H1 (cell line): ENCODE data around the gene PGAP3. TPM values are rescaled to one million over a fixed set of nuclear protein-coding genes. Genes with fewer than 3 reads are reported as not detected.

Source experiments
- CTCF ChIA-PET: fragments of 300-600 bp; sonication (Branson Sonifier 250); formaldehyde crosslinking; loops from one replicate; lab custom pipeline; 2021; ENCODE audit not compliant: partially characterized antibody; lab: Charles Lee
- POLR2A ChIA-PET: fragments of 300-600 bp; sonication (Branson Sonifier 250); formaldehyde crosslinking; loops from one replicate; lab custom pipeline; 2021; ENCODE audit warnings: inconsistent platforms; ENCODE audit not compliant: partially characterized antibody; lab: Charles Lee
- DNase-seq, 2 experiments: peaks; one replicate each; pipeline versions ENCODE4 v3.0.0 to v3.0.0-alpha.2; 2010 to 2022; ENCODE audit warnings: low spot score in 2 of 2, low read depth in 1 of 2, mixed read lengths in 1 of 2
- FAIRE-seq: peaks from 2 replicates; lab custom pipeline; 2011; peaks lifted over from hg19 to GRCh38; lab: Jason Lieb, UNC
- H2AFZ ChIP-seq: 2 replicates; pipeline ENCODE4 v1.8.1; 2012; ENCODE audit warnings: low read length, inconsistent platforms
- H2AK5ac ChIP-seq: 2 replicates; pipeline ENCODE4 v1.6.1; 2013; ENCODE audit warnings: low read depth, low read length
- H2BK120ac ChIP-seq: replicated peaks from 2 replicates; pipeline ENCODE3; 2013; ENCODE audit warnings: low read depth, low read length, inconsistent platforms
- H2BK12ac ChIP-seq: 2 replicates; pipeline ENCODE4 v1.6.1; 2013; ENCODE audit warnings: low read depth, low read length
- H2BK15ac ChIP-seq: 2 replicates; pipeline ENCODE4 v1.6.1; 2013; ENCODE audit warnings: low read length
- H2BK20ac ChIP-seq: 2 replicates; pipeline ENCODE4 v1.6.1; 2013; ENCODE audit warnings: low read length
- H2BK5ac ChIP-seq: 2 replicates; pipeline ENCODE4 v1.6.1; 2013; ENCODE audit warnings: low read depth, low read length
- H3K14ac ChIP-seq: 2 replicates; pipeline ENCODE4 v1.6.1; 2013; ENCODE audit warnings: inconsistent platforms; ENCODE audit not compliant: insufficient read length
- H3K18ac ChIP-seq: 2 replicates; pipeline ENCODE4 v1.6.1; 2013; ENCODE audit warnings: low read length; ENCODE audit errors: extremely low read depth
- H3K23ac ChIP-seq: 2 replicates; pipeline ENCODE4 v1.6.1; 2013; ENCODE audit warnings: inconsistent platforms; ENCODE audit not compliant: insufficient read length
- H3K23me2 ChIP-seq: 2 replicates; pipeline ENCODE4 v1.6.1; 2013; ENCODE audit warnings: low read depth, low read length
- H3K27ac ChIP-seq: 2 replicates; pipeline ENCODE4 v1.6.1; 2011; ENCODE audit warnings: low read depth, low read length, inconsistent platforms
- H3K27me3 ChIP-seq, 4 experiments: replicated peaks in 1 of 4; 1 replicate in 1 of 4; 2 replicates in 3 of 4; pipeline versions ENCODE4 v1.6.1 to v1.8.1; 2011 to 2013; ENCODE audit warnings: low read length in 3 of 4, mild to moderate bottlenecking in 3 of 4, inconsistent platforms in 2 of 4, mixed read lengths in 2 of 4, moderate library complexity in 1 of 4; ENCODE audit not compliant: control insufficient read depth in 3 of 4, insufficient read depth in 3 of 4; ENCODE audit errors: extremely low read depth in 1 of 4
- H3K36me3 ChIP-seq, 4 experiments: 2 replicates each; pipeline versions ENCODE4 v1.6.1 to v1.8.1; 2011 to 2013; ENCODE audit warnings: mild to moderate bottlenecking in 4 of 4, low read length in 3 of 4, moderate library complexity in 2 of 4, control low read depth in 1 of 4, inconsistent platforms in 1 of 4; ENCODE audit not compliant: insufficient read depth in 4 of 4, control insufficient read depth in 2 of 4
- H3K4ac ChIP-seq: replicated peaks from 2 replicates; pipeline ENCODE3; 2013; ENCODE audit warnings: low read length, low read depth, mixed read lengths, inconsistent platforms; ENCODE audit not compliant: insufficient read length
- H3K4me1 ChIP-seq, 4 experiments: replicated peaks in 1 of 4; 1 replicate in 1 of 4; 2 replicates in 3 of 4; pipeline versions ENCODE4 v1.6.1 to v1.8.1; 2011 to 2013; ENCODE audit warnings: low read length in 3 of 4, inconsistent platforms in 2 of 4, mixed read lengths in 1 of 4; ENCODE audit not compliant: insufficient read depth in 4 of 4, control insufficient read depth in 3 of 4
- H3K4me2 ChIP-seq, 2 experiments: 2 replicates each; pipeline versions ENCODE4 v1.6.1 to v1.8.1; 2011 to 2013; ENCODE audit warnings: low read depth in 2 of 2, low read length in 2 of 2, control low read depth in 1 of 2, inconsistent platforms in 1 of 2, mild to moderate bottlenecking in 1 of 2; ENCODE audit not compliant: insufficient read depth in 1 of 2
- H3K4me3 ChIP-seq, 4 experiments: fragments of 200-600, 300-600 bp in 1 of 4; sonication (generic), shearing (Covaris generic), sonication (Bioruptor Twin) in 1 of 4; 2 replicates each; pipeline versions ENCODE4 v1.5.1 to v1.8.1; 2011 to 2016; ENCODE audit warnings: low read length in 4 of 4, low read depth in 3 of 4, control low read depth in 2 of 4, inconsistent platforms in 2 of 4, mild to moderate bottlenecking in 2 of 4, mixed read lengths in 1 of 4, moderate library complexity in 1 of 4; ENCODE audit not compliant: insufficient read depth in 2 of 4; ENCODE audit errors: extremely low read depth in 1 of 4
- H3K56ac ChIP-seq: replicated peaks from 2 replicates; pipeline ENCODE3; 2013; ENCODE audit warnings: low read depth, mild to moderate bottlenecking, mixed read lengths, low read length, inconsistent platforms; ENCODE audit not compliant: insufficient read length
- H3K79me1 ChIP-seq: 2 replicates; pipeline ENCODE4 v1.6.1; 2013; ENCODE audit warnings: low read depth, low read length, control low read depth
- H3K79me2 ChIP-seq, 2 experiments: 2 replicates each; pipeline versions ENCODE4 v1.6.1 to v1.8.1; 2012 to 2013; ENCODE audit warnings: low read length in 2 of 2, mild to moderate bottlenecking in 2 of 2, inconsistent platforms in 1 of 2; ENCODE audit not compliant: insufficient read depth in 2 of 2, control insufficient read depth in 1 of 2
- H3K9ac ChIP-seq, 4 experiments: replicated peaks in 1 of 4; 1 replicate in 1 of 4; 2 replicates in 3 of 4; pipeline versions ENCODE4 v1.6.1 to v1.8.1; 2011 to 2013; ENCODE audit warnings: low read depth in 3 of 4, low read length in 3 of 4, control low read depth in 2 of 4, mild to moderate bottlenecking in 2 of 4, moderate library complexity in 2 of 4, inconsistent platforms in 1 of 4; ENCODE audit errors: extremely low read depth in 1 of 4
- H3K9me3 ChIP-seq, 2 experiments: 2 replicates each; pipeline versions ENCODE4 v1.6.1 to v1.8.1; 2012 to 2013; ENCODE audit warnings: mild to moderate bottlenecking in 2 of 2, moderate library complexity in 2 of 2, control low read depth in 1 of 2, inconsistent platforms in 1 of 2, low read depth in 1 of 2, low read length in 1 of 2, mixed read lengths in 1 of 2; ENCODE audit not compliant: insufficient read depth in 2 of 2
- H4K20me1 ChIP-seq, 2 experiments: replicated peaks in 1 of 2; 2 replicates each; pipeline versions ENCODE3 to v1.8.1; 2011 to 2013; ENCODE audit warnings: inconsistent platforms in 2 of 2, low read length in 2 of 2, mild to moderate bottlenecking in 1 of 2; ENCODE audit not compliant: insufficient read depth in 2 of 2, control insufficient read depth in 1 of 2
- H4K5ac ChIP-seq: 2 replicates; pipeline ENCODE4 v1.6.1; 2013; ENCODE audit warnings: low read length, low read depth, mixed read lengths, inconsistent platforms; ENCODE audit not compliant: insufficient read length
- H4K8ac ChIP-seq: 2 replicates; pipeline ENCODE4 v1.8.0; 2013; ENCODE audit warnings: mild to moderate bottlenecking, moderate library complexity, low read length, inconsistent platforms; ENCODE audit not compliant: insufficient read depth; ENCODE audit errors: extremely low read depth
- H4K91ac ChIP-seq: replicated peaks from 2 replicates; pipeline ENCODE3; 2013; ENCODE audit warnings: low read length, mixed read lengths, inconsistent platforms; ENCODE audit not compliant: insufficient read length
- BCL11A ChIP-seq, 2 experiments: IDR thresholded peaks; one replicate each; pipeline ENCODE4 v1.6.1; 2011; ENCODE audit warnings: low read depth in 2 of 2, low read length in 2 of 2, mild to moderate bottlenecking in 2 of 2
- GABPA ChIP-seq: IDR thresholded peaks from 2 replicates; pipeline ENCODE4 v1.6.1; 2011; ENCODE audit warnings: mild to moderate bottlenecking, low read length, moderate library complexity, borderline replicate concordance; ENCODE audit not compliant: insufficient read depth
- GTF2F1 ChIP-seq: IDR thresholded peaks from 2 replicates; pipeline ENCODE4 v1.6.1; 2012; ENCODE audit warnings: low read depth, low read length, improper control_type of control experiment, borderline replicate concordance
- HDAC2 ChIP-seq, 2 experiments: fragments of 300-600 bp in 1 of 2; sonication (generic) in 1 of 2; IDR thresholded peaks; 2 replicates each; pipeline ENCODE4 v1.6.1; 2011 to 2012; ENCODE audit warnings: low read depth in 2 of 2, low read length in 2 of 2, mild to moderate bottlenecking in 2 of 2, moderate library complexity in 2 of 2, borderline replicate concordance in 1 of 2, inconsistent platforms in 1 of 2
- JUN ChIP-seq: IDR thresholded peaks from 2 replicates; pipeline ENCODE4 v1.6.1; 2011; ENCODE audit warnings: low read depth, mild to moderate bottlenecking, improper control_type of control experiment, low read length
- RXRA ChIP-seq: IDR thresholded peaks from 2 replicates; pipeline ENCODE4 v1.6.1; 2011; ENCODE audit warnings: low read depth, mild to moderate bottlenecking, low read length, moderate library complexity; ENCODE audit not compliant: insufficient read depth
- SIN3A ChIP-seq, 2 experiments: IDR thresholded peaks in 1 of 2; conservative IDR thresholded peaks in 1 of 2; 2 replicates each; pipeline ENCODE4 v1.6.1; 2011 to 2012; ENCODE audit warnings: low read length in 2 of 2, improper control_type of control experiment in 1 of 2, low read depth in 1 of 2, mild to moderate bottlenecking in 1 of 2
- TCF12 ChIP-seq: IDR thresholded peaks from 2 replicates; pipeline ENCODE4 v1.6.1; 2011; ENCODE audit warnings: low read depth, mild to moderate bottlenecking, low read length
- TEAD4 ChIP-seq: IDR thresholded peaks from 2 replicates; pipeline ENCODE4 v1.6.1; 2012; ENCODE audit warnings: low read depth, low read length, inconsistent platforms, mixed read lengths
- ZNF274 ChIP-seq: IDR thresholded peaks from 2 replicates; pipeline ENCODE4 v1.7.0; 2012; ENCODE audit warnings: low read length, borderline replicate concordance; ENCODE audit errors: extremely low read depth
- WGBS, 2 experiments: shearing (Covaris generic) in 1 of 2; methylation state at CpG; one replicate each; pipeline versions ENCODE4 v1.1.6 to v1.1.7; 2013 to 2015; ENCODE audit warnings: low lambda C conversion rate in 2 of 2, mixed read lengths in 2 of 2, inconsistent platforms in 1 of 2, low coverage in 1 of 2, missing lambda C conversion rate in 1 of 2; ENCODE audit not compliant: insufficient replicate concordance in 2 of 2, insufficient coverage in 1 of 2, insufficient read length in 1 of 2; ENCODE audit errors: extremely low coverage in 1 of 2, missing lambda C conversion rate in 1 of 2; 5-methylcytosine and 5-hydroxymethylcytosine counted together
- polyA plus RNA-seq, 7 experiments: library from polyadenylated mRNA; depleted of rRNA in 3 of 7; stranded (reverse) in 5 of 7; unstranded in 2 of 7; fragments of >200 nt in 5 of 7; fragments of 200-250 nt in 2 of 7; gene quantifications; 1 replicate in 5 of 7; 2 replicates in 1 of 7; 4 replicates in 1 of 7; pipeline versions ENCODE4 v1.2.1 to v1.2.3, GENCODE V29; 2011 to 2013; ENCODE audit warnings: missing spikeins in 2 of 7, mixed read lengths in 2 of 7
- total RNA-seq: library from RNA; stranded (reverse); fragmentation: NEBNext Ultra II Directional; extraction: Animal tissue kit (Norgen Biotek cat#: 25700); gene quantifications from 2 replicates; pipeline ENCODE4 v1.2.1, GENCODE V29; 2021

PGAP3 gene
- total and polyA plus RNA-seq, 2 of the 8 experiments (the other 6 are each of a cell fraction or from before 2014, with no cell fraction given), result 21.0 to 30.7 TPM

DNA sequence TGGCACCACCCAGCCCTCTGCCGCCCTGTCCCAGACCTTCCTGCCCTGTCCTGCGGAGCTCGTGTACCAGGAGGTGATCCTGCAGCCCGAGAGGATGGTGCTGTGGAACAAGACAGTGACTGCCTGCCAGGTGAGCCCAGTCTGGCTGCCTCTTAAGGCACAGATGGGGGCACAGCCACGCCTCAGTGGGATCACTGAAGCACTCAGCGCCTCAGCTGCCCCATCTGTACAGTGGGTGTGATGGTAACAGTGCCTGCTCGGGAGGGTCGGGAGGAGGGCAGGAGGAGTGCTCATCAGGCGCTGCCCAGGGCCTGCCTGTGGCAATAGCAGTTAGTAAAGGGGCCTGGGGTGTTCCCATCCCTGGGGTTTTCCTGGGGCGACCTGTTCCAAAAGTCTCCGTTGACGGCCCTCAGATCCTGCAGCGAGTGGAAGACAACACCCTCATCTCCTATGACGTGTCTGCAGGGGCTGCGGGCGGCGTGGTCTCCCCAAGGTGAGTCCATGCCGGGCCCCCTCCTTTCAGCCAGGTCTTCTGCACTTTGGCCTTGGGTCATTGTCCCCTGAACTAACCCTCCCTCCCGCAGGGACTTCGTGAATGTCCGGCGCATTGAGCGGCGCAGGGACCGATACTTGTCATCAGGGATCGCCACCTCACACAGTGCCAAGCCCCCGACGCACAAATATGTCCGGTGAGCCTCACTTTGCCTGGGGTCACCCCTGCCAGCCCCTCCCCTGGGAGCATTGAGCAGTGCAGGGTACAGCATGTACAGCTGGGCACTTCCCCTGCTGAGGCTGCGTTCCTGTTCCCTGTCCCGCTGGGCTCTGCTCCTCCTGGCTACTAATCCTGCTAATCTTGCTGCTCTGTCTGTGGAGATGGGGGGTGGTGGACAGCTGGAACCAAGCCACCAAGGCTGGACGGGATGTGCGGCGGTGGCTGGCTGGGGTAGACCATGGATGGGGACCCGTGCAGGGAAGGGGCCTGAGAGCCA lies 27.2 kb downstream of the PGAP3 start:
- no peak overlapping the region for H3K14ac ChIP-seq
- no peak overlapping the region for H4K91ac ChIP-seq
- WGBS, 2 experiments, result 96% methylated on average over 35 of the region's 35 CpGs; no CpG with 5 or more reads in 1 of the 2 experiments
- H4K20me1 ChIP-seq, result no peaks in the 10 kb centered on the region
- H3K36me3 ChIP-seq, result peaks cover 0 to 9% (median 3%) of the 10 kb centered on the region in 4 experiments; a peak in 3 of 8 replicates
- H2BK12ac ChIP-seq, result 0 out of 2 replicates have a peak overlapping the region, but pooled peaks have one; percentile 27
- H3K9me3 ChIP-seq, result no peaks in the 10 kb centered on the region
- 0 out of 2 replicates have a peak, but pooled peaks cover 2% of the 10 kb centered on the region for H3K79me1 ChIP-seq
- H3K27ac ChIP-seq, result no peak overlapping the region
- H2AK5ac ChIP-seq, result no peak overlapping the region
- no peak overlapping the region for H3K56ac ChIP-seq
- no peak overlapping the region; a peak in 1 of 7 replicates for H3K9ac ChIP-seq
- ChIA-PET CTCF (interaction anchor here (0.5 to 52.4 kb wide), 8 partner anchors 8 to 113 kb away, joined by 3 to 1885 read pairs (median 4); partner anchors contain the start of genes PNMT, PPP1R1B and STARD3), POLR2A (interaction anchor here (1.0 to 32.5 kb wide), 4 partner anchors 8 to 55 kb away, joined by 3 to 708 read pairs (median 3); partner anchors contain the start of genes ERBB2, PGAP3 and PNMT)
- H2AFZ ChIP-seq, result no peak overlapping the region
- H2BK5ac ChIP-seq, result no peak overlapping the region; the same call in 1 of the 2 replicates
- no peaks in the 10 kb centered on the region for H3K79me2 ChIP-seq
- H2BK15ac ChIP-seq, result no peak overlapping the region
- H3K4ac ChIP-seq, result no peak overlapping the region
- H3K4me3 ChIP-seq, result no peak overlapping the region
- no peak overlapping the region for H2BK120ac ChIP-seq
- no peak overlapping the region for H3K4me2 ChIP-seq
- no peak overlapping the region for H3K18ac ChIP-seq
- peaks cover 0 to 36% (median 29%) of the 10 kb centered on the region in 4 experiments; a peak in 6 of 7 replicates for H3K4me1 ChIP-seq
- DNase-seq, result no peak
- H4K8ac ChIP-seq, result no peak overlapping the region; the same call in 1 of the 2 replicates
- H4K5ac ChIP-seq, result no peak overlapping the region
- H2BK20ac ChIP-seq, result peak overlapping the region; percentile 72; the same call in 1 of the 2 replicates
- H3K23me2 ChIP-seq, result no peaks in the 10 kb centered on the region
- H3K23ac ChIP-seq, result no peak overlapping the region
- H3K27me3 ChIP-seq, result no peaks in the 10 kb centered on the region
- FAIRE-seq, result no peak
- no peak for TF ChIP-seq BCL11A (IDR thresholded peaks at IDR 0.05; ENCODE audit: low read depth in 2 of 2, low read length in 2 of 2)
- no peak for TF ChIP-seq TEAD4
- no peak for TF ChIP-seq TCF12
- no peak for TF ChIP-seq GABPA
- TF ChIP-seq HDAC2 (IDR thresholded peaks at IDR 0.05; ENCODE audit: borderline replicate concordance in 1 of 2, low read depth in 2 of 2, low read length in 2 of 2), result no peak
- TF ChIP-seq GTF2F1, result no peak
- TF ChIP-seq SIN3A (conservative IDR thresholded peaks at IDR 0.05 in 1 of 2, IDR thresholded peaks at IDR 0.05 in 1 of 2; ENCODE audit: low read depth in 1 of 2, low read length in 2 of 2), result no peak
- no peak for TF ChIP-seq JUN
- TF ChIP-seq RXRA, result no peak
- TF ChIP-seq ZNF274, result no peak
